SH-SY5Y (cell line): ENCODE results near the gene DLX4.

Experiments used
- GATA2 ChIP-seq: IDR thresholded peaks from 2 replicates; pipeline ENCODE4 v1.6.1; 2011; ENCODE audit warnings: mild to moderate bottlenecking, low read depth, low read length
- GATA3 ChIP-seq: IDR thresholded peaks from 2 replicates; pipeline ENCODE4 v1.6.1; 2011; ENCODE audit warnings: low read depth, mild to moderate bottlenecking, low read length, moderate library complexity

Gene DLX4

GRCh38 chr17:50018909-50019308 lies 49.9 kb downstream of the DLX4 start:
- TF ChIP-seq GATA3 (no peak), GATA2 (no peak)

GRCh38 chr17:50020841-50021599 lies 52.0 kb downstream of the DLX4 start:
- TF ChIP-seq GATA3 (no peak), GATA2 (no peak)

- no peak for TF ChIP-seq GATA2
- no peak for TF ChIP-seq GATA3
Observed at GRCh38 chr17:50021681-50022370, 52.8 kb downstream of the DLX4 start.

GRCh38 chr17:50022463-50023130 lies 53.6 kb downstream of the DLX4 start:
- no peak for TF ChIP-seq GATA2
- no peak for TF ChIP-seq GATA3

GRCh38 chr17:50023520-50023919 lies 54.5 kb downstream of the DLX4 start:
- no peak for TF ChIP-seq GATA3
- no peak for TF ChIP-seq GATA2
